ENCODE results near the gene LTBP3.
A peak's percentile ranks its signal among the peaks of the same experiment; 100 is the strongest.
"Not testable (repeated sequence)": the region's sequence is repeated elsewhere in the genome, so short reads cannot be mapped to it uniquely, and the experiment has no call there.

Gene LTBP3

GRCh38 chr11:65536412-65537295 lies 21.5 kb downstream of the LTBP3 start:
- peaks cover 33 to 48% of the 10 kb centered on the region in 2 donors for H3K36me3 Mint-ChIP-seq
- no peak for DNase-seq
- H3K27me3 Mint-ChIP-seq: no peaks in the 10 kb centered on the region
- peaks cover 10 to 37% of the 10 kb centered on the region in 2 donors for H3K4me1 Mint-ChIP-seq
- H3K9me3 Mint-ChIP-seq: no peaks in the 10 kb centered on the region
- H3K27ac Mint-ChIP-seq: peak overlapping the region; percentile 52
- ATAC-seq (replicated peaks): no peak
- peak overlapping the region in 1 of 2 donors; percentile 39 for H3K4me3 Mint-ChIP-seq

- Mint-ChIP-seq H3K4me3 (no peak overlapping the region), H3K9me3 (no peaks in the 10 kb centered on the region), H3K4me1 (peaks cover 6 to 24% of the 10 kb centered on the region in 2 donors), H3K27ac (peak overlapping the region; percentile 81), H3K27me3 (no peaks in the 10 kb centered on the region), H3K36me3 (peaks cover 41 to 61% of the 10 kb centered on the region in 2 donors)
- no peak for ATAC-seq (replicated peaks)
- DNase-seq: no peak
Observed at GRCh38 chr11:65535102-65535501, 23.1 kb downstream of the LTBP3 start.

- no peak overlapping the region for H3K27ac Mint-ChIP-seq
- H3K4me3 Mint-ChIP-seq: no peak overlapping the region
- no peaks in the 10 kb centered on the region for H3K27me3 Mint-ChIP-seq
- DNase-seq (no peak), ATAC-seq (replicated peaks) (no peak)
- peaks cover 9 to 17% of the 10 kb centered on the region in 2 donors for H3K4me1 Mint-ChIP-seq
- no peaks in the 10 kb centered on the region for H3K9me3 Mint-ChIP-seq
- H3K36me3 Mint-ChIP-seq: peaks cover 45 to 64% of the 10 kb centered on the region in 2 donors
Observed at GRCh38 chr11:65532388-65533064, 25.6 kb downstream of the LTBP3 start.

- no peak for DNase-seq
- Mint-ChIP-seq H3K4me1 (peaks cover 9 to 30% of the 10 kb centered on the region in 2 donors), H3K9me3 (no peaks in the 10 kb centered on the region), H3K36me3 (peaks cover 40 to 55% of the 10 kb centered on the region in 2 donors), H3K4me3 (no peak overlapping the region), H3K27ac (no peak overlapping the region), H3K27me3 (no peaks in the 10 kb centered on the region)
- ATAC-seq (replicated peaks): peak; percentile 56 to 57
Observed at GRCh38 chr11:65530157-65530496, 28.0 kb downstream of the LTBP3 start.

GRCh38 chr11:65529475-65530156 lies 28.5 kb downstream of the LTBP3 start:
- peak overlapping the region; percentile 5 for H3K27ac Mint-ChIP-seq
- ATAC-seq (replicated peaks) (no peak), DNase-seq (no peak)
- peaks cover 9 to 28% of the 10 kb centered on the region in 2 donors for H3K4me1 Mint-ChIP-seq
- H3K36me3 Mint-ChIP-seq: peaks cover 40 to 51% of the 10 kb centered on the region in 2 donors
- no peaks in the 10 kb centered on the region for H3K27me3 Mint-ChIP-seq
- no peak overlapping the region for H3K4me3 Mint-ChIP-seq
- no peaks in the 10 kb centered on the region for H3K9me3 Mint-ChIP-seq

GRCh38 chr11:65528819-65529350 lies 29.3 kb downstream of the LTBP3 start:
- Mint-ChIP-seq H3K4me1 (peaks cover 14 to 32% of the 10 kb centered on the region in 2 donors), H3K4me3 (no peak overlapping the region), H3K36me3 (peaks cover 35 to 47% of the 10 kb centered on the region in 2 donors), H3K27ac (no peak overlapping the region), H3K9me3 (no peaks in the 10 kb centered on the region), H3K27me3 (no peaks in the 10 kb centered on the region)
- DNase-seq (no peak), ATAC-seq (replicated peaks) (no peak)

- Mint-ChIP-seq H3K9me3 (no peaks in the 10 kb centered on the region), H3K4me1 (peaks cover 29 to 54% of the 10 kb centered on the region in 2 donors), H3K36me3 (peaks cover 22 to 36% of the 10 kb centered on the region in 2 donors), H3K27me3 (no peaks in the 10 kb centered on the region), H3K4me3 (peak overlapping the region; percentile 28 to 82), H3K27ac (peak overlapping the region; percentile 81)
- DNase-seq: no peak
- no peak for ATAC-seq (replicated peaks)
Observed at GRCh38 chr11:65526744-65527143, 31.4 kb downstream of the LTBP3 start.

GRCh38 chr11:65525546-65526480 lies 32.3 kb downstream of the LTBP3 start:
- no peaks in the 10 kb centered on the region for H3K27me3 Mint-ChIP-seq
- H3K9me3 Mint-ChIP-seq: no peaks in the 10 kb centered on the region
- peak overlapping the region; percentile 82 to 87 for H3K4me3 Mint-ChIP-seq
- ATAC-seq (replicated peaks) (peak; percentile 26), DNase-seq (no peak)
- peaks cover 29 to 57% of the 10 kb centered on the region in 2 donors for H3K4me1 Mint-ChIP-seq
- H3K36me3 Mint-ChIP-seq: peaks cover 12 to 27% of the 10 kb centered on the region in 2 donors
- H3K27ac Mint-ChIP-seq: peak overlapping the region; percentile 93

- Mint-ChIP-seq H3K4me1 (peaks cover 29 to 57% of the 10 kb centered on the region in 2 donors), H3K4me3 (peak within 1 kb of the TSS; percentile 82 to 87), H3K36me3 (peaks cover 12 to 20% of the 10 kb centered on the region in 2 donors), H3K27me3 (no peaks in the 10 kb centered on the region), H3K27ac (peak within 1 kb of the TSS; percentile 93), H3K9me3 (no peaks in the 10 kb centered on the region)
- DNase-seq (peak; percentile 59), ATAC-seq (replicated peaks) (peak; percentile 77 to 87)
Observed at GRCh38 chr11:65524741-65525545, 33.2 kb downstream of the LTBP3 start, which contains the start of gene SCYL1. Gene SCYL1 (plus strand): TSS chr11:65525083. CDS start chr11:65525154, 71 bp downstream.

- H3K27ac Mint-ChIP-seq: no peak overlapping the region
- peak overlapping the region; percentile 56 to 70 for H3K4me3 Mint-ChIP-seq
- ATAC-seq (replicated peaks): peak in 1 of 2 donors; percentile 11
- H3K27me3 Mint-ChIP-seq: no peaks in the 10 kb centered on the region
- peaks cover 29 to 57% of the 10 kb centered on the region in 2 donors for H3K4me1 Mint-ChIP-seq
- H3K36me3 Mint-ChIP-seq: peaks cover 12 to 17% of the 10 kb centered on the region in 2 donors
- H3K9me3 Mint-ChIP-seq: no peaks in the 10 kb centered on the region
- no peak for DNase-seq
Observed at GRCh38 chr11:65524014-65524740, 34.0 kb downstream of the LTBP3 start.

- peak in 1 of 2 donors; percentile 1 for ATAC-seq (replicated peaks)
- Mint-ChIP-seq H3K36me3 (peaks cover 9 to 13% of the 10 kb centered on the region in 2 donors), H3K4me1 (peaks cover 25 to 57% of the 10 kb centered on the region in 2 donors), H3K4me3 (peak overlapping the region; percentile 52 to 81), H3K27ac (peak overlapping the region; percentile 15)
- not testable (repeated sequence) for DNase-seq, H3K27me3 Mint-ChIP-seq, H3K9me3 Mint-ChIP-seq
Observed at GRCh38 chr11:65523631-65523968, 34.6 kb downstream of the LTBP3 start.

All from stimulated activated naive B cell treated with anti-CD40 and anti-IgM and Interleukin-4, amounts not matched to agents 10 μg/mL and 1 μg/mL and 100 μg/mL, for 72 hours (primary cell).